ENCODE results near the gene ITGA11.

ITGA11 gene

GRCh38 chr15:68375191-68375631 lies 56.8 kb downstream of the ITGA11 start:
- no peak for DNase-seq (ENCODE audit: low spot score)

GRCh38 chr15:68374168-68374745 lies 57.7 kb downstream of the ITGA11 start:
- no peak for DNase-seq (ENCODE audit: low spot score)

GRCh38 chr15:68373028-68373427 lies 58.9 kb downstream of the ITGA11 start:
- DNase-seq (ENCODE audit: low spot score): no peak

- DNase-seq (ENCODE audit: low spot score): no peak
Observed at GRCh38 chr15:68372291-68372811, 59.6 kb downstream of the ITGA11 start.

- DNase-seq (ENCODE audit: low spot score): no peak
Observed at GRCh38 chr15:68371851-68372250, 60.1 kb downstream of the ITGA11 start.

- DNase-seq (ENCODE audit: low spot score): no peak
Observed at GRCh38 chr15:68371160-68371559, 60.8 kb downstream of the ITGA11 start.

GRCh38 chr15:68370768-68371151 lies 61.2 kb downstream of the ITGA11 start:
- no peak for DNase-seq (ENCODE audit: low spot score)

GRCh38 chr15:68369931-68370767 lies 61.8 kb downstream of the ITGA11 start:
- DNase-seq (ENCODE audit: low spot score): no peak

GRCh38 chr15:68368731-68369435 lies 63.1 kb downstream of the ITGA11 start:
- DNase-seq (ENCODE audit: low spot score): no peak

- DNase-seq (ENCODE audit: low spot score): no peak
Observed at GRCh38 chr15:68367992-68368391, 64.0 kb downstream of the ITGA11 start.

- no peak for DNase-seq (ENCODE audit: low spot score)
Observed at GRCh38 chr15:68367226-68367625, 64.7 kb downstream of the ITGA11 start.

GRCh38 chr15:68366314-68366713 lies 65.6 kb downstream of the ITGA11 start:
- DNase-seq (ENCODE audit: low spot score): no peak

GRCh38 chr15:68365770-68366169 lies 66.2 kb downstream of the ITGA11 start:
- DNase-seq (ENCODE audit: low spot score): no peak

- no peak for DNase-seq (ENCODE audit: low spot score)
Observed at GRCh38 chr15:68365140-68365745, 66.7 kb downstream of the ITGA11 start.

- no peak for DNase-seq (ENCODE audit: low spot score)
Observed at GRCh38 chr15:68364660-68365035, 67.3 kb downstream of the ITGA11 start.

GRCh38 chr15:68364028-68364659 lies 67.8 kb downstream of the ITGA11 start:
- peak; percentile 70 for DNase-seq (ENCODE audit: low spot score)

- no peak for DNase-seq (ENCODE audit: low spot score)
Observed at GRCh38 chr15:68363353-68363752, 68.6 kb downstream of the ITGA11 start.

GRCh38 chr15:68362537-68363126 lies 69.3 kb downstream of the ITGA11 start:
- no peak for DNase-seq (ENCODE audit: low spot score)

- DNase-seq (ENCODE audit: low spot score): no peak
Observed at GRCh38 chr15:68360721-68361120, 71.2 kb downstream of the ITGA11 start.

- no peak for DNase-seq (ENCODE audit: low spot score)
Observed at GRCh38 chr15:68356778-68357177, 75.2 kb downstream of the ITGA11 start.

- DNase-seq (ENCODE audit: low spot score): no peak
Observed at GRCh38 chr15:68354923-68355322, 77.0 kb downstream of the ITGA11 start.

Measured in pons (tissue), 1 donor.